Caco-2 (cell line): ENCODE data around the gene TP53RK. TPM values are rescaled to one million over a fixed set of nuclear protein-coding genes. Genes with fewer than 3 reads are reported as not detected.

Source experiments
- BruUV-seq: library from RNA; stranded (reverse); fragments of 400-500 nt; replicated peaks from 2 replicates; lab custom pipeline; 2021; lab: Mats Ljungman, UMichigan
- CTCF ChIA-PET: fragments of 300-600 bp; sonication (Branson Sonifier 250); formaldehyde crosslinking; loops from one replicate; lab custom pipeline; 2022; ENCODE audit warnings: antibody characterized with exemption; lab: Charles Lee
- POLR2A ChIA-PET: fragments of 300-600 bp; sonication (Branson Sonifier 250); formaldehyde crosslinking; loops from one replicate; lab custom pipeline; 2022; ENCODE audit warnings: antibody characterized with exemption; lab: Charles Lee
- DNase-seq, 2 experiments: peaks; one replicate each; pipeline versions ENCODE4 v3.0.0 to v3.0.0-alpha.2; 2020 to 2022
- H3K27me3 ChIP-seq: replicated peaks from 2 replicates; pipeline ENCODE4 v1.6.0; 2011; ENCODE audit warnings: low read length; ENCODE audit not compliant: control insufficient read depth, insufficient read depth
- H3K36me3 ChIP-seq: 2 replicates; pipeline ENCODE4 v1.5.1; 2011; ENCODE audit warnings: low read length; ENCODE audit not compliant: control insufficient read depth, insufficient read depth
- H3K4me1 ChIP-seq: fragments of 250-450 bp; sonication (Bioruptor Pico); 2 replicates; pipeline ENCODE4 v1.5.1; 2020; ENCODE audit warnings: mild to moderate bottlenecking
- H3K4me3 ChIP-seq: 2 replicates; pipeline ENCODE4 v1.5.1; 2011; ENCODE audit warnings: low read depth, mild to moderate bottlenecking, control low read depth, low read length
- H3K9me3 ChIP-seq: fragments of 250-450 bp; sonication (Bioruptor Pico); 2 replicates; pipeline ENCODE4 v1.5.1; 2020; ENCODE audit warnings: mild to moderate bottlenecking, moderate library complexity
- H3K27ac Mint-ChIP-seq: one replicate; pipeline ENCODE4 v1.8.0; 2022; ENCODE audit warnings: mixed read lengths; ENCODE audit not compliant: unreplicated experiment
- H3K27me3 Mint-ChIP-seq: one replicate; pipeline ENCODE4 v1.8.0; 2022; ENCODE audit warnings: mixed read lengths; ENCODE audit not compliant: insufficient read depth, unreplicated experiment
- H3K36me3 Mint-ChIP-seq: one replicate; pipeline ENCODE4 v1.8.0; 2022; ENCODE audit warnings: mild to moderate bottlenecking, mixed read lengths; ENCODE audit not compliant: insufficient read depth, unreplicated experiment
- H3K4me1 Mint-ChIP-seq: one replicate; pipeline ENCODE4 v1.8.0; 2022; ENCODE audit warnings: low read depth, mixed read lengths; ENCODE audit not compliant: unreplicated experiment
- H3K4me3 Mint-ChIP-seq: one replicate; pipeline ENCODE4 v1.8.0; 2022; ENCODE audit warnings: mild to moderate bottlenecking, moderate library complexity, mixed read lengths; ENCODE audit not compliant: unreplicated experiment
- H3K9me3 Mint-ChIP-seq: one replicate; pipeline ENCODE4 v1.8.0; 2022; ENCODE audit warnings: mixed read lengths; ENCODE audit not compliant: unreplicated experiment
- CTCF ChIP-seq, 2 experiments: fragments of 200-600 bp in 1 of 2; IDR thresholded peaks; 1 replicate in 1 of 2; 2 replicates in 1 of 2; pipeline versions ENCODE4 v1.5.1 to v1.8.0; 2011 to 2022; ENCODE audit warnings: antibody characterized with exemption in 1 of 2, control low read depth in 1 of 2, inconsistent platforms in 1 of 2, low read depth in 1 of 2, low read length in 1 of 2, mild to moderate bottlenecking in 1 of 2, moderate library complexity in 1 of 2; ENCODE audit not compliant: insufficient read depth in 1 of 2, severe bottlenecking in 1 of 2, unreplicated experiment in 1 of 2
- intact Hi-C: fragments of 100-400 bp; cut with micrococcal nuclease; formaldehyde crosslinking; loops from one replicate; pipeline ENCODE4 v1.10.0; 2022; ENCODE audit not compliant: unreplicated experiment
- total RNA-seq: library from RNA; stranded (reverse); gene quantifications from 2 replicates; pipeline ENCODE4 v1.2.3, GENCODE V29; 2022

Gene TP53RK
- total RNA-seq, 1 experiment from 2014 or later = 22.7 TPM

- Mint-ChIP-seq H3K27ac (no peak overlapping the region), H3K4me3 (peak overlapping the region; percentile 74), H3K9me3 (no peaks in the 10 kb centered on the region), H3K4me1 (peaks cover 10% of the 10 kb centered on the region), H3K36me3 (peaks cover 12% of the 10 kb centered on the region), H3K27me3 (no peaks in the 10 kb centered on the region)
- POLR2A ChIA-PET = no interaction called here
- intact Hi-C loops = no loop called here
- TF ChIP-seq CTCF (IDR thresholded peaks at IDR 0.05; ENCODE audit: insufficient read depth in 1 of 2, low read depth in 1 of 2, low read length in 1 of 2, severe bottlenecking in 1 of 2, unreplicated experiment in 1 of 2) = no peak
- CTCF ChIA-PET = no interaction called here
- Histone ChIP-seq H3K36me3 (peaks cover 2% of the 10 kb centered on the region; the same call in 1 of the 2 replicates), H3K4me3 (no peak overlapping the region), H3K27me3 (no peaks in the 10 kb centered on the region), H3K4me1 (peaks cover 17% of the 10 kb centered on the region), H3K9me3 (no peaks in the 10 kb centered on the region)
- no peak for DNase-seq
- no TSS peak for BruUV-seq
Observed at GRCh38 chr20:46691196-46691595, 2.0 kb upstream of the TP53RK start.

GRCh38 chr20:46690219-46691106, 1.2 kb upstream of the TP53RK start:
- CTCF ChIA-PET = interaction anchor here (0.6 to 1.6 kb wide), 7 partner anchors 18 to 1758 kb away, joined by 3 to 4 read pairs (median 4); no protein-coding TSS in a partner anchor
- no peaks in the 10 kb centered on the region for H3K9me3 Mint-ChIP-seq

More at GRCh38 chr20:46690219-46691106, 1.2 kb upstream of the TP53RK start:
- no peak for TF ChIP-seq CTCF (IDR thresholded peaks at IDR 0.05; ENCODE audit: insufficient read depth in 1 of 2, low read depth in 1 of 2, low read length in 1 of 2, severe bottlenecking in 1 of 2, unreplicated experiment in 1 of 2)
- Histone ChIP-seq H3K4me3 (peak overlapping the region; percentile 75), H3K4me1 (peaks cover 17% of the 10 kb centered on the region), H3K27me3 (no peaks in the 10 kb centered on the region), H3K9me3 (no peaks in the 10 kb centered on the region), H3K36me3 (peaks cover 2% of the 10 kb centered on the region; the same call in 1 of the 2 replicates)
- intact Hi-C loops = no loop called here
- Mint-ChIP-seq H3K27ac (peak overlapping the region; percentile 51), H3K27me3 (no peaks in the 10 kb centered on the region), H3K36me3 (peaks cover 13% of the 10 kb centered on the region), H3K4me3 (peak overlapping the region; percentile 74), H3K4me1 (peaks cover 10% of the 10 kb centered on the region)
- no TSS peak for BruUV-seq
- DNase-seq = no peak
- POLR2A ChIA-PET = interaction anchor here (0.7 to 1.3 kb wide), 2 partner anchors 14 to 18 kb away, joined by 4 to 6 read pairs; no protein-coding TSS in a partner anchor
